ENCODE data around the gene RPL41.
"Not testable (repeated sequence)": the region's sequence is repeated elsewhere in the genome, so short reads cannot be mapped to it uniquely, and the experiment has no call there.

RPL41 gene

GRCh38 chr12:56116267-56117081, at the start of gene RPL41:
TSS of gene RPL41 (plus strand) at chr12:56116633.
- peak; percentile 98 for DNase-seq

GRCh38 chr12:56071648-56072047, 44.8 kb upstream of the RPL41 start:
- no peak for DNase-seq

- DNase-seq, result no peak
These were observed 42.0 kb upstream of the RPL41 start for GRCh38 chr12:56074396-56074795.

GRCh38 chr12:56077966-56078365, 38.5 kb upstream of the RPL41 start:
- not testable (repeated sequence) for DNase-seq

- no peak for DNase-seq
These were observed 38.0 kb upstream of the RPL41 start for GRCh38 chr12:56078427-56078826.

GRCh38 chr12:56078931-56079722, 37.3 kb upstream of the RPL41 start:
- peak; percentile 69 for DNase-seq

- DNase-seq, result peak; percentile 80
These were observed 36.5 kb upstream of the RPL41 start, which contains the start of gene ERBB3 for GRCh38 chr12:56079723-56080555. TSS of gene ERBB3 (plus strand) at chr12:56080165. CDS start at chr12:56080301, 136 bp downstream.

GRCh38 chr12:56080556-56081138, 35.8 kb upstream of the RPL41 start:
- no peak for DNase-seq

GRCh38 chr12:56081393-56082347, 34.8 kb upstream of the RPL41 start:
- DNase-seq, result no peak

- no peak for DNase-seq
These were observed 34.1 kb upstream of the RPL41 start for GRCh38 chr12:56082382-56082781.

- DNase-seq, result no peak
These were observed 33.5 kb upstream of the RPL41 start for GRCh38 chr12:56082967-56083366.

- no peak for DNase-seq
These were observed 31.4 kb upstream of the RPL41 start for GRCh38 chr12:56084958-56085543.

GRCh38 chr12:56086096-56086495, 30.3 kb upstream of the RPL41 start:
- no peak for DNase-seq

- DNase-seq, result no peak
These were observed 29.8 kb upstream of the RPL41 start for GRCh38 chr12:56086608-56087007.

GRCh38 chr12:56087220-56087619, 29.2 kb upstream of the RPL41 start:
- DNase-seq, result no peak

GRCh38 chr12:56097738-56098137, 18.7 kb upstream of the RPL41 start:
- DNase-seq, result no peak

- no peak for DNase-seq
These were observed 17.8 kb upstream of the RPL41 start for GRCh38 chr12:56098592-56098991.

- DNase-seq, result no peak
These were observed 16.6 kb upstream of the RPL41 start for GRCh38 chr12:56099787-56100186.

GRCh38 chr12:56101045-56101444, 15.4 kb upstream of the RPL41 start:
- DNase-seq, result no peak

- DNase-seq, result no peak
These were observed 13.8 kb upstream of the RPL41 start for GRCh38 chr12:56102683-56103065.

- DNase-seq, result no peak
These were observed 13.2 kb upstream of the RPL41 start for GRCh38 chr12:56103066-56103711.

Data from kidney glomerular epithelial cell (primary cell).